Kidney (tissue), 14 donors: ENCODE data around the gene SHISA6. TPM values are rescaled to one million over a fixed set of nuclear protein-coding genes. Genes with fewer than 3 reads are reported as not detected.

Source experiments
- DNase-seq, 5 donors: peaks; one replicate each; pipeline ENCODE4 v3.0.0-alpha.2; 2013 to 2020
- FAIRE-seq: peaks from 2 replicates; lab custom pipeline; 2012; peaks lifted over from hg19 to GRCh38; lab: Jason Lieb, UNC
- H3K27ac ChIP-seq, 2 donors: one replicate each; pipeline ENCODE4 v1.7.0; 2013; ENCODE audit warnings: low read depth in 2 of 2, low read length in 2 of 2, inconsistent platforms in 1 of 2
- H3K27me3 ChIP-seq: one replicate; pipeline ENCODE4 v1.7.1; 2013; ENCODE audit warnings: low read length, inconsistent platforms; ENCODE audit not compliant: control insufficient read depth, insufficient read depth
- H3K36me3 ChIP-seq, 3 donors: one replicate each; pipeline versions ENCODE4 v1.7.0 to v1.7.1; 2013; ENCODE audit warnings: low read length in 3 of 3, control low read depth in 1 of 3, inconsistent platforms in 1 of 3; ENCODE audit not compliant: insufficient read depth in 3 of 3, control insufficient read depth in 2 of 3
- H3K4me1 ChIP-seq, 3 donors: one replicate each; pipeline versions ENCODE4 v1.7.0 to v1.7.1; 2013; ENCODE audit warnings: low read length in 3 of 3, inconsistent platforms in 1 of 3, low read depth in 1 of 3; ENCODE audit not compliant: control insufficient read depth in 2 of 3, insufficient read depth in 2 of 3
- H3K4me3 ChIP-seq, 3 donors: one replicate each; pipeline versions ENCODE4 v1.7.0 to v1.8.1; 2013; ENCODE audit warnings: low read length in 3 of 3, control low read depth in 1 of 3, inconsistent platforms in 1 of 3
- H3K9ac ChIP-seq, 3 donors: one replicate each; pipeline versions ENCODE4 v1.7.0 to v1.7.1; 2013; ENCODE audit warnings: low read length in 3 of 3, control low read depth in 1 of 3, inconsistent platforms in 1 of 3
- H3K9me3 ChIP-seq, 3 donors: one replicate each; pipeline versions ENCODE4 v1.7.0 to v1.7.1; 2013; ENCODE audit warnings: low read length in 3 of 3, control low read depth in 1 of 3, inconsistent platforms in 1 of 3; ENCODE audit not compliant: control insufficient read depth in 2 of 3, insufficient read depth in 1 of 3
- intact Hi-C: fragments of 100-400 bp; cut with DNase I; formaldehyde crosslinking; loops from one replicate; pipeline ENCODE4 v1.11.1; 2022
- polyA plus RNA-seq: library from polyadenylated mRNA; stranded (reverse); fragments of 350-450 nt; fragmentation: Illumina TruSeq; extraction: RNeasy Lipid Tissue Mini Kit (QIAGEN cat#74804); gene quantifications from one replicate; pipeline ENCODE4 v1.2.3, GENCODE V29; 2014; ENCODE audit warnings: low read depth, low replicate concordance; ENCODE audit not compliant: insufficient read depth
- total RNA-seq: library from RNA; stranded (reverse); fragmentation: NEBNext Ultra II Directional; extraction: Animal tissue kit (Norgen Biotek cat#: 25700); gene quantifications from one replicate; pipeline ENCODE4 v1.2.1, GENCODE V29; 2021
- TF ChIP-seq, protein P1 (sequence below): IDR thresholded peaks from 3 replicates; pipeline ENCODE4 v1.5.1; 2012; ENCODE audit warnings: mild to moderate bottlenecking, moderate library complexity, borderline replicate concordance; ENCODE audit not compliant: insufficient read depth; ENCODE audit errors: extremely low read depth
- donor health status: control.
- donor health status: control.
- donor health status: control.
- donor health status: control.
- donor health status: control.
- donor health status: DM: yes; HTN: yes; CAD: no.
- donor health status: Normal renal cell carcinoma (clear cell type).

The SHISA6 gene
- total and polyA plus RNA-seq, 2 donors from 2014 or later: 0.84 to 1.0 TPM

DNA sequence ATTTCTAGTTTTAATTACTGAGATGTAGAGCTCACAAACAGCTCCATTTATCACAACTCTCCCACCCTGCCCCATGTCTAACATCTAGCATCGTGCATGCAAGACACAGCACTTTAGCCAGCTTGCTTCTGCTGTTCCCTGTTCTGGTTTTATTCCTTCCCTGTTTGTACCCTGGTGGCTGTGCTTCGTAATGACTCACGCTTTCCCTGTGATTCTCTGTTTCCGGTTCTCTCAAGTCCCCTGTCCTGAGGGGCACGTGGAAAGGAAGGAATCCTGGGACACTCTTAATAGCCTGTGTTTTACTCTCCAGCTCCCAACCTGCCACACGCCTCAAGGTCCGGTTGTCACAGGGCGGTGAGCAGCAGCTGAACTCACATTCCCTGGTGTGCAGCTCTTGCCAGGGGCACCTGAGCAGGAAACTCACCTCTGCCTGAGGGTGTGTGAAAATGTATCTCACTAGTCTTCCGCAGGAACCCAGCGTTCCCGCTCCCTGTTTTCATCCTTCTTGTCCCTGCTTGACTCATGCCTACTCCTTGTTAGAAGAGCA lies 10.6 kb downstream of the SHISA6 start:
- TF ChIP-seq, protein P1, sequence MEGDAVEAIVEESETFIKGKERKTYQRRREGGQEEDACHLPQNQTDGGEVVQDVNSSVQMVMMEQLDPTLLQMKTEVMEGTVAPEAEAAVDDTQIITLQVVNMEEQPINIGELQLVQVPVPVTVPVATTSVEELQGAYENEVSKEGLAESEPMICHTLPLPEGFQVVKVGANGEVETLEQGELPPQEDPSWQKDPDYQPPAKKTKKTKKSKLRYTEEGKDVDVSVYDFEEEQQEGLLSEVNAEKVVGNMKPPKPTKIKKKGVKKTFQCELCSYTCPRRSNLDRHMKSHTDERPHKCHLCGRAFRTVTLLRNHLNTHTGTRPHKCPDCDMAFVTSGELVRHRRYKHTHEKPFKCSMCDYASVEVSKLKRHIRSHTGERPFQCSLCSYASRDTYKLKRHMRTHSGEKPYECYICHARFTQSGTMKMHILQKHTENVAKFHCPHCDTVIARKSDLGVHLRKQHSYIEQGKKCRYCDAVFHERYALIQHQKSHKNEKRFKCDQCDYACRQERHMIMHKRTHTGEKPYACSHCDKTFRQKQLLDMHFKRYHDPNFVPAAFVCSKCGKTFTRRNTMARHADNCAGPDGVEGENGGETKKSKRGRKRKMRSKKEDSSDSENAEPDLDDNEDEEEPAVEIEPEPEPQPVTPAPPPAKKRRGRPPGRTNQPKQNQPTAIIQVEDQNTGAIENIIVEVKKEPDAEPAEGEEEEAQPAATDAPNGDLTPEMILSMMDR: no peak
- Histone ChIP-seq H3K9ac (no peak overlapping the region), H3K36me3 (no peaks in the 10 kb centered on the region), H3K4me3 (no peak overlapping the region), H3K9me3 (no peaks in the 10 kb centered on the region), H3K27me3 (no peaks in the 10 kb centered on the region), H3K27ac (no peak overlapping the region), H3K4me1 (peaks cover 0 to 6% (median 0%) of the 10 kb centered on the region in 3 donors)
- intact Hi-C loops: no loop called here
- FAIRE-seq: no peak
- DNase-seq: peak in 4 of 5 donors; percentile 27 to 85 (median 51)

GRCh38 chr17:11252146-11252545 lies 11.1 kb downstream of the SHISA6 start:
- Histone ChIP-seq H3K27me3 (no peaks in the 10 kb centered on the region), H3K36me3 (no peaks in the 10 kb centered on the region), H3K4me1 (peaks cover 0 to 6% (median 0%) of the 10 kb centered on the region in 3 donors), H3K27ac (no peak overlapping the region), H3K9me3 (no peaks in the 10 kb centered on the region), H3K4me3 (no peak overlapping the region), H3K9ac (no peak overlapping the region)
- TF ChIP-seq, protein P1: no peak
- no peak for FAIRE-seq
- intact Hi-C loops: no loop called here
- no peak for DNase-seq

DNA sequence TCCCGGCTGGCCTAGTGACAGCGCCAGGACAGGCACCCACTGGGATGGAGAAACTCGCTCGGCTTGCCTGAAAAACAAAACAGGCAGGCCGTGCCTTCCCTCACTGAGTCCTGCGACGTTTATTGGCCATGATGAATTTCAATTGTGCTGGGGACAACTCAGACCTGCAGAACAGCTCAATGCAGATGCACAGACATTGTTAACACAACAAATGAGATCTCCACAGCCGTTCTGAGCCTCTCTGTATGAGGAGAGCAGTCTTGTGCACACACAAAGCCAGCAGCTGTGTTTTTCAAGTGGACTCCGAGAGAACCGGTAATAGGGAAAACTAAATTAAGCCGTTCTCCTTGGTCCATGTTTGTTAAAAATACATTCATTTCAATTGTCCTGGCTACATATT lies 15.9 kb downstream of the SHISA6 start:
- Histone ChIP-seq H3K9ac (no peak overlapping the region), H3K9me3 (no peaks in the 10 kb centered on the region), H3K4me1 (no peaks in the 10 kb centered on the region), H3K27me3 (no peaks in the 10 kb centered on the region), H3K36me3 (no peaks in the 10 kb centered on the region), H3K27ac (no peak overlapping the region), H3K4me3 (no peak overlapping the region)
- TF ChIP-seq, protein P1: no peak
- DNase-seq (no peak), FAIRE-seq (no peak)
- intact Hi-C loops: no loop called here
